PFSK-1 (cell line): ENCODE data around the gene TCF4.

Experiments
- FOXP2 ChIP-seq: optimal IDR thresholded peaks from 2 replicates; pipeline ENCODE3; 2011; ENCODE audit warnings: borderline replicate concordance, control low read depth, inconsistent platforms; ENCODE audit not compliant: insufficient read depth; ENCODE audit errors: extremely low read length, extremely low read depth
- POLR2AphosphoS5 ChIP-seq: IDR thresholded peaks from 2 replicates; pipeline ENCODE4 v1.6.1; 2012; ENCODE audit warnings: low read depth, mild to moderate bottlenecking, control low read depth, low read length, moderate library complexity
- REST ChIP-seq, 2 experiments: IDR thresholded peaks; 2 replicates each; pipeline versions ENCODE4 v1.6.1 to v1.8.0; 2011 to 2012; ENCODE audit warnings: low read depth in 2 of 2, low read length in 2 of 2, control low read depth in 1 of 2, inconsistent platforms in 1 of 2, mild to moderate bottlenecking in 1 of 2, moderate library complexity in 1 of 2; ENCODE audit not compliant: insufficient read depth in 1 of 2
- SIN3A ChIP-seq: IDR thresholded peaks from 2 replicates; pipeline ENCODE4 v1.6.1; 2012; ENCODE audit warnings: mild to moderate bottlenecking, low read length, moderate library complexity, borderline replicate concordance; ENCODE audit not compliant: insufficient read depth
- TAF1 ChIP-seq: IDR thresholded peaks from 2 replicates; pipeline ENCODE4 v1.6.1; 2012; ENCODE audit warnings: low read length, control low read depth, borderline replicate concordance; ENCODE audit not compliant: insufficient read depth

Gene TCF4

GRCh38 chr18:55266981-55267380, 321.0 kb downstream of the TCF4 start:
- TF ChIP-seq POLR2AphosphoS5 (no peak), SIN3A (no peak), TAF1 (no peak), REST (IDR thresholded peaks at IDR 0.05; ENCODE audit: insufficient read depth in 1 of 2, low read depth in 2 of 2, low read length in 2 of 2) (no peak), FOXP2 (no peak)

- TF ChIP-seq FOXP2 (no peak), TAF1 (no peak), REST (IDR thresholded peaks at IDR 0.05; ENCODE audit: insufficient read depth in 1 of 2, low read depth in 2 of 2, low read length in 2 of 2) (no peak), POLR2AphosphoS5 (no peak), SIN3A (no peak)
Observed at GRCh38 chr18:55265984-55266383, 322.0 kb downstream of the TCF4 start.

- no peak for TF ChIP-seq POLR2AphosphoS5
- TF ChIP-seq REST (IDR thresholded peaks at IDR 0.05; ENCODE audit: insufficient read depth in 1 of 2, low read depth in 2 of 2, low read length in 2 of 2): no peak
- TF ChIP-seq SIN3A: no peak
- TF ChIP-seq TAF1: no peak
- no peak for TF ChIP-seq FOXP2
Observed at GRCh38 chr18:55265130-55265675, 322.8 kb downstream of the TCF4 start.

- TF ChIP-seq SIN3A (no peak), FOXP2 (no peak), TAF1 (no peak), REST (IDR thresholded peaks at IDR 0.05; ENCODE audit: insufficient read depth in 1 of 2, low read depth in 2 of 2, low read length in 2 of 2) (no peak)
Observed at GRCh38 chr18:55264108-55264507, 323.9 kb downstream of the TCF4 start.
